OCI-LY1 (cell line): ENCODE data around the gene TLE3.

Experiments
- H2AFZ ChIP-seq: fragments of 200-600 bp; sonication (generic), shearing (Covaris generic); 2 replicates; pipeline ENCODE4 v1.6.0; 2014; ENCODE audit warnings: antibody characterized with exemption, mild to moderate bottlenecking, low read length
- H3F3A ChIP-seq: fragments of 200-600 bp; sonication (generic), shearing (Covaris generic); 2 replicates; pipeline ENCODE4 v1.6.0; 2014; ENCODE audit warnings: mild to moderate bottlenecking, antibody characterized with exemption, low read length, moderate library complexity; ENCODE audit not compliant: insufficient read depth
- H3K27ac ChIP-seq: fragments of 200-600 bp; sonication (generic); 2 replicates; pipeline ENCODE4 v1.5.1; 2014; ENCODE audit warnings: low read length, mixed run types, mild to moderate bottlenecking, low read depth; ENCODE audit not compliant: poor library complexity, severe bottlenecking
- H3K27me3 ChIP-seq: fragments of 200-600 bp; sonication (generic); 2 replicates; pipeline ENCODE4 v1.6.0; 2014; ENCODE audit warnings: antibody characterized with exemption, mild to moderate bottlenecking, low read length, moderate library complexity; ENCODE audit not compliant: insufficient read depth
- H3K36me3 ChIP-seq: fragments of 200-600 bp; sonication (generic); 2 replicates; pipeline ENCODE4 v1.6.1; 2014; ENCODE audit warnings: mild to moderate bottlenecking, antibody characterized with exemption, low read length, moderate library complexity, mixed read lengths; ENCODE audit not compliant: insufficient read depth
- H3K4me1 ChIP-seq: fragments of 200-600 bp; sonication (generic); 2 replicates; pipeline ENCODE4 v1.5.1; 2014; ENCODE audit warnings: mild to moderate bottlenecking, low read length, moderate library complexity; ENCODE audit not compliant: insufficient read depth, severe bottlenecking
- H3K4me2 ChIP-seq: fragments of 200-600 bp; sonication (generic), shearing (Covaris generic); 2 replicates; pipeline ENCODE4 v1.6.1; 2014; ENCODE audit warnings: low read length
- H3K4me3 ChIP-seq: fragments of 200-600 bp; sonication (generic); 2 replicates; pipeline ENCODE4 v1.5.1; 2014; ENCODE audit warnings: low read length, low read depth, mild to moderate bottlenecking, mixed read lengths; ENCODE audit not compliant: poor library complexity, severe bottlenecking
- H3K79me2 ChIP-seq: fragments of 200-600 bp; shearing (Covaris generic); 2 replicates; pipeline ENCODE4 v1.6.1; 2016; ENCODE audit warnings: mixed run types, low read length, mixed read lengths; ENCODE audit not compliant: insufficient read depth
- H3K9ac ChIP-seq: fragments of 200-600 bp; sonication (generic), shearing (Covaris generic); 2 replicates; pipeline ENCODE4 v1.6.1; 2014; ENCODE audit warnings: mild to moderate bottlenecking, low read length, mixed read lengths
- H3K9me2 ChIP-seq: fragments of 200-600 bp; sonication (generic), shearing (Covaris generic); 2 replicates; pipeline ENCODE4 v1.6.1; 2014; ENCODE audit warnings: low read depth, mild to moderate bottlenecking, low read length, mixed read lengths
- H3K9me3 ChIP-seq: fragments of 200-600 bp; shearing (Covaris generic); 2 replicates; pipeline ENCODE4 v1.6.1; 2014; ENCODE audit warnings: low read length, mixed read lengths
- H4K20me1 ChIP-seq: fragments of 200-600 bp; sonication (generic), shearing (Covaris generic); 2 replicates; pipeline ENCODE4 v1.6.0; 2016; ENCODE audit warnings: mild to moderate bottlenecking, low read length; ENCODE audit not compliant: insufficient read depth
- CTCF ChIP-seq: fragments of 200-600 bp; sonication (generic), shearing (Covaris generic); IDR thresholded peaks from 2 replicates; pipeline ENCODE4 v1.5.1; 2017; ENCODE audit warnings: mild to moderate bottlenecking, antibody characterized with exemption, low read length, moderate library complexity, mixed read lengths
- EZH2 ChIP-seq: fragments of 200-600 bp; sonication (generic), shearing (Covaris generic); IDR thresholded peaks from 2 replicates; pipeline ENCODE4 v1.8.0; 2017; ENCODE audit warnings: borderline replicate concordance, mixed run types, mild to moderate bottlenecking, antibody characterized with exemption, low read length, moderate library complexity, mixed read lengths

TLE3 gene

GRCh38 chr15:70142072-70142321, 44.3 kb upstream of the TLE3 start:
- TF ChIP-seq CTCF (no peak), EZH2 (no peak)
- Histone ChIP-seq H3K4me1 (no peaks in the 10 kb centered on the region), H3K9me2 (no peaks in the 10 kb centered on the region), H3K27me3 (no peaks in the 10 kb centered on the region; the same call in none of the 2 replicates), H3K4me3 (no peak overlapping the region), H3K9ac (no peak overlapping the region), H4K20me1 (no peaks in the 10 kb centered on the region), H3K9me3 (no peaks in the 10 kb centered on the region), H3K4me2 (no peak overlapping the region), H3K36me3 (no peaks in the 10 kb centered on the region), H3F3A (no peaks in the 10 kb centered on the region), H3K27ac (no peak overlapping the region), H3K79me2 (no peaks in the 10 kb centered on the region), H2AFZ (no peak overlapping the region)

- no peak overlapping the region for H3K4me3 ChIP-seq
- no peaks in the 10 kb centered on the region for H3K36me3 ChIP-seq
- peak overlapping the region; percentile 20; the same call in 1 of the 2 replicates for H3K4me2 ChIP-seq
- H3F3A ChIP-seq = no peaks in the 10 kb centered on the region
- no peaks in the 10 kb centered on the region for H4K20me1 ChIP-seq
- no peak overlapping the region for H2AFZ ChIP-seq
- H3K9ac ChIP-seq = no peak overlapping the region
- no peaks in the 10 kb centered on the region; the same call in none of the 2 replicates for H3K27me3 ChIP-seq
- no peak for TF ChIP-seq CTCF
- no peak for TF ChIP-seq EZH2
- no peak overlapping the region for H3K27ac ChIP-seq
- no peaks in the 10 kb centered on the region for H3K4me1 ChIP-seq
- no peaks in the 10 kb centered on the region for H3K9me2 ChIP-seq
- no peaks in the 10 kb centered on the region for H3K79me2 ChIP-seq
- no peaks in the 10 kb centered on the region for H3K9me3 ChIP-seq
These were observed 43.8 kb upstream of the TLE3 start for GRCh38 chr15:70141376-70142071.

- Histone ChIP-seq H4K20me1 (no peaks in the 10 kb centered on the region), H3K4me3 (no peak overlapping the region), H3K9me3 (no peaks in the 10 kb centered on the region), H3K4me1 (no peaks in the 10 kb centered on the region), H3K36me3 (no peaks in the 10 kb centered on the region), H3K4me2 (peak overlapping the region; percentile 20; the same call in 1 of the 2 replicates), H3K27ac (no peak overlapping the region), H2AFZ (no peak overlapping the region), H3F3A (no peaks in the 10 kb centered on the region), H3K27me3 (no peaks in the 10 kb centered on the region; the same call in none of the 2 replicates), H3K9me2 (no peaks in the 10 kb centered on the region), H3K79me2 (no peaks in the 10 kb centered on the region), H3K9ac (no peak overlapping the region)
- no peak for TF ChIP-seq EZH2
- no peak for TF ChIP-seq CTCF
These were observed 43.0 kb upstream of the TLE3 start for GRCh38 chr15:70140543-70141375.
